ENCODE results near the gene KLHDC4.

DNA sequence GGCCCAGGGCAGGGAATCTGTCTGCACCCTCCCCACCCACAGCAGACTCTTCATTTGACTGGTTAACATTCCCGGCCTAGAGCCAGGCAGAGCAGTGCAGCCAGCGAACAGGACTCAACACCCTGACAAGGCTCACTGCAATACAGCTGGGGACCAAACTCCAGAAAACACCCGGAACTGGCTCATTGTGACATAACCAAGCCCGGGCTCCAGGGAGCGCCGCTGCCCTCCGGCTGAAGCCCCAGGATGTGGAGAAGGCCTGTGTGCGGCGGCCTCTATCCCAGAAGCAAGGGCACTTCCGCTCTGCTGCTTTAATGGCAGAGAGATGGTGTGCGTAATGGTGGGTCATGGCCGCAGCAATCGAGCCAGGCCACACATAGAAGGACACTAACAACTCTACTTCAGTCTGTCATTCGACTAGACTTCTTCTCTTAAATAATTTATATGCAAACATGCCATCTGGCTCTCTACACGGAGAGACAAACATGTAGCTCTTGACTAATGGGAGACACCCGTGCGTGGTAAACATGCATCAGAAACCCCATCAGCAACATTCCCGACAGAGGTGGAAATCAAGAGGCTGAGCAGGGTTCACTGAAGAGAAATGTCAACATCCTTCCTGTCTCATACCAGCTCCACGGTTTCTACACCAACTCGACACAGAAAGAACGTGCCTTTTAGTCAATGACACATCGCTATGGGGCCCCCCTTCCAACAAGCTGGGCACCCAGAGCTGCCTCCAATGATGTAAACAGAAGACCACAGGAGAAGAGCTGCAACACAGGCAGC, 18.0 kb downstream of the KLHDC4 start:
- TF ChIP-seq ZNF408 (CRISPR knock-in tag; IDR thresholded peaks at IDR 0.05; ENCODE audit: low read depth) (no peak), SMC3 (conservative IDR thresholded peaks at IDR 0.05; ENCODE audit: insufficient read depth, low read depth, low read length) (no peak), RBM34 (IDR thresholded peaks at IDR 0.05; ENCODE audit: borderline replicate concordance, insufficient read depth, low read length) (no peak)
